ENCODE measurements around the gene TTLL10.

The TTLL10 gene

DNA sequence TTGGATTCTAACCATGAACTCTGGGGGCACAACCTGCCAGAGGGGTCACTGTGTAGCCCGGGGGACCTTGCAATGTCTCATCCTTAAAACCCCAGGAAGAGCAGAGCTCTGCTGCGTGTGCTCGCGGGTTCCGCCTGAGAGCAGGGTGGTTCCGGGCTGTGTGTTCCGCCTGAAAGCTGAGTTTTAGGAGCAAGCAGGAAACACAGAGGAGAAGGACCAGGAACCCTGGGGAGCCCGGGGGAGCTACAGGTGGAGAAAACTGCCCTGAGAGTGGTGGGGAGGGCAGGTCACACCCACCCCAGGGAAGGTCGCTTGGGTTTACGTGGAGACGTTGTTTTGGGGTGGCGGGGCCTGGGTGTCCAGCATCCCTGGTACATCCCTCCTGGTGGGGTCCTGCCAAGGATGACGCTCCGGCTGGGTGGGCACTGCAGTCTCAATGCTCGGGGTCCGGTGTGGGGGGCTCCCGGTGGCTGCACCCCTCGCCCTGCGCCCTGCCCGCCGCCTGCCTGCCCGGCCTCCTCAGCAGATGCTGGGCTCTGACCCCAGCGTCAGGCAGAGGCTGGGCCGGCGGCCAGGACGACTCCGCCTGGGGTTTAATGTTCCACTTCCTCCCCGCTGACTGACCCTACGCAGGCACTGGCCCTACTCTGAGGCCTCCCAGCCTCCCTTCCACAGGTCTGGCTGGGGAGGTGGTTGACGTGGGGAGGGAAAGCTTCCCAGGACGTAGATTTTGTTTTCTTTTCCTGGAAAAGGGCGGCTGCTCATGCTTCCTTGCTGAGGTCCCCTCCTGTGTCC is 40.5 kb upstream of the TTLL10 start:
- TF ChIP-seq TARDBP (IDR thresholded peaks at IDR 0.05) (no peak), FOXM1 (IDR thresholded peaks at IDR 0.05; ENCODE audit: borderline replicate concordance) (no peak), L3MBTL2 (conservative IDR thresholded peaks at IDR 0.05) (no peak), CTBP1 (IDR thresholded peaks at IDR 0.05; ENCODE audit: borderline replicate concordance) (no peak)
- no peak for DNase-seq (ENCODE audit: extremely low spot score)
- CTCF ChIA-PET = no interaction called here
- POLR2A ChIA-PET = no interaction called here

DNA sequence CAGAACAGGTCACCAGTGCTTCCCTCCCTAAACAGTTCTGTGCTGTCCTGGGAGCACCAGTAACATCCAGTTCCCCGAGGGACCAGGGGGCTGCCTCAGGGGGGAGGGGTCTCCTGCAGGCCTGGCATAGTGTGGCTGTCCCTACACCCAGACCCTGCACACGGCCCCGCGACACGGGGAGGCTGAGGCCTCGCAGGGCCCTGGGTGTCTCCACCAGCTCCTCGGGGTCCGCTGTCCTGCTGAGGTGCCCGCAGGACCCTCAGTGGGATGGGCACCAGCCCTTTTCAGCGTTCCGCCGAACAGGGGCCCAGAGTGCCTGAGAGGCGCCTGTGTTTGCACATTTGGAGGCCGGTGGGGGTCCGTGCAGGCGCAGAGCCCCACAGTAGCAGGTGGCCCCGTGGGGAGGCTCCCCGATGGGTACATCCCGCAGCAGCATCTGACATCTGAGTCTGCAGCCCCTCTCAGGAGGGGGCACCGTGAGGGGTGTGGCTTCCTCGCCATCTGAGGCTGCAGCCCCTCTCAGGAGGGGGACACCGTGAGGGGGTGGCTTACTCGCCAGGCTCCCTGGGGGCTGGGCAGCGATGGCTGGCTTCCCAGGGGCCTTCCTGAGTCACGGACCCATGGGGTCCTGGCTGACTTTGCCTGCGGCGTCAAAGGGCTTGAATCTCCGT is 39.2 kb upstream of the TTLL10 start:
- DNase-seq (ENCODE audit: extremely low spot score) = no peak
- TF ChIP-seq, protein P1, sequence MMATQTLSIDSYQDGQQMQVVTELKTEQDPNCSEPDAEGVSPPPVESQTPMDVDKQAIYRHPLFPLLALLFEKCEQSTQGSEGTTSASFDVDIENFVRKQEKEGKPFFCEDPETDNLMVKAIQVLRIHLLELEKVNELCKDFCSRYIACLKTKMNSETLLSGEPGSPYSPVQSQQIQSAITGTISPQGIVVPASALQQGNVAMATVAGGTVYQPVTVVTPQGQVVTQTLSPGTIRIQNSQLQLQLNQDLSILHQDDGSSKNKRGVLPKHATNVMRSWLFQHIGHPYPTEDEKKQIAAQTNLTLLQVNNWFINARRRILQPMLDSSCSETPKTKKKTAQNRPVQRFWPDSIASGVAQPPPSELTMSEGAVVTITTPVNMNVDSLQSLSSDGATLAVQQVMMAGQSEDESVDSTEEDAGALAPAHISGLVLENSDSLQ (IDR thresholded peaks at IDR 0.05) = no peak
- TF ChIP-seq FOXM1 (IDR thresholded peaks at IDR 0.05; ENCODE audit: borderline replicate concordance) (no peak), NFRKB (IDR thresholded peaks at IDR 0.05) (no peak), CTBP1 (IDR thresholded peaks at IDR 0.05; ENCODE audit: borderline replicate concordance) (no peak), ELF4 (IDR thresholded peaks at IDR 0.05) (no peak), ARNT (IDR thresholded peaks at IDR 0.05) (no peak), L3MBTL2 (conservative IDR thresholded peaks at IDR 0.05) (no peak), HDGF (IDR thresholded peaks at IDR 0.05; ENCODE audit: borderline replicate concordance) (no peak), SUZ12 (IDR thresholded peaks at IDR 0.05) (no peak), SP1 (IDR thresholded peaks at IDR 0.05) (no peak), ZNF384 (IDR thresholded peaks at IDR 0.05) (no peak), TARDBP (IDR thresholded peaks at IDR 0.05) (no peak), FOXA1 (IDR thresholded peaks at IDR 0.05) (no peak), LEF1 (IDR thresholded peaks at IDR 0.05; ENCODE audit: borderline replicate concordance) (no peak), FOXK2 (IDR thresholded peaks at IDR 0.05) (no peak), BHLHE40 (IDR thresholded peaks at IDR 0.05; ENCODE audit: borderline replicate concordance) (no peak)
- POLR2A ChIA-PET = no interaction called here
- CTCF ChIA-PET = no interaction called here

DNA sequence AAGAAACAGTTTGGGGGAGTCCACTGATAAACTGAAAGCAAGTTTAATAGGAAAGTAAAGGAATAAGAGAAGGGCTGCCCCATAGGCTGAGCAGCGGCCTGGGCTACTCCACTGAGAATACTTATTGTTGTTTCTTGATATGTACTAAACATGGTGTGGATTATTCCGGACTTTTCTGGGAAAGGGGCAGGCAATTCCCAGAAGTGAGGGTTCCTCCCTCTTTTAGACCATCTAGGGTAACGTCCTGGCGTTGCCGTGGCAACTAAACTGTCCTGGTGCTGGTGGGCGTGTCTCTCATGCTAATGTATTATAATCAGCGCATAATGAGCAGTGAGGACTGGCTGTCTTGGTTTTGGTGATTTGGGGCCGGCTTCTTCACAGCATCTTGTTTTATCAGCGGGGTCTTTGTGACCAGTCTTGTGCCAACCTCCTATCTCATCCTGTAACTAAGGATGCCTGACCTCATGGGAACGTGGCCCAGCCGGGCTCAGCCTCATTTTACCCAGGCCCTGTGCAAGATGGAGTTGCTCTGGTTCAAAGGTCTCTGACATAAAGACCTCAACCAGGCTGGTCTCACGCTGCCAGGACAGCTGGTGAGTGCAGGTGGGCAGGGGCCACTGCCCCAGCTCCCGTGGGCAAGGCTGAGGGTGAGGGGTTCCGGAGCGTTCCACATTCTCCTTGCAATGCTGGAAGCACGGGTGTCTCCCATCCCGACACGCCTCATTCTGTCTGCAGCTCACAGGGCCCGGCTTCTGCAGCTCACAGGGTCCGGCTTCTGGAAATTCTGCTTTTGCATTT is 38.1 kb upstream of the TTLL10 start:
- DNase-seq (ENCODE audit: extremely low spot score) = no peak
- CTCF ChIA-PET = interaction anchor here (0.6 kb wide), 1 partner anchor 10 kb away, joined by 3 read pairs; no protein-coding TSS in a partner anchor

DNA sequence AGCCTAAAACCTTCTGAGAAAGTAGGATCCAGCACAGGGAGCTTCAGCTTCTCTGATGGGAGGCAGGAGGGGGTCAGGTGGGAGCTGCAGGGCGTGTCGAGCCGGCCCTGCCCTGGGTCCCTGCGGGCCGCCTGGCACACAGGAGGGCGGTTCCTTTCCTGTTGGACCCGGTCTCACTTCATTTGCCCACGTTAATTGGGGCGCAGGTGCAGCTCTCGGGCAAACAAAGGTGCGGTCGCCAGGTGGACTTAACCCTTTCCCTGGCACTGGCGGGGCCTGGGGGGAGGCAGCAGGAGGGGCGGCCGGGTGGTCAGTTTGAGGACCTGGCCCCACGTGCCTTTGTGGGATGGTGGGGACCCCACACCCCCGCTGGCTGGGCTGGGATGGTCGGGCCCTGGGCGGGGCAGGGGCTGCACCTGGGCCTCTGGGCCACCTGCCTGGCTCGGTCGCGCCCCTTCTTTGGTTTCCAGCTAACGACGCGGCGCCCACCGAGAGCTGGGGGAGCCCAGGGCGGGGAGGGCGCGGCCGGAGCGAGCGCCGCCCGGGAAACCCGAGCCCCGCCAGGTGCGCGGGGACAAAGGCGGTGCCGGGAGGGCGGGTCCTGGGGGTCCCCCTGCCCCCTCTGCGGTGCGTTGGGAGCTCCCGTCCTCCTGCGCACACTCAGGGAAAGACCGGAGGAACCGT is 37.0 kb upstream of the TTLL10 start:
- no peak for DNase-seq (ENCODE audit: extremely low spot score)
- ChIA-PET POLR2A (no interaction called here), CTCF (interaction anchor here (0.6 kb wide), 1 partner anchor 9 kb away, joined by 3 read pairs; no protein-coding TSS in a partner anchor)
- TF ChIP-seq BHLHE40 (IDR thresholded peaks at IDR 0.05; ENCODE audit: borderline replicate concordance) (no peak), SP1 (IDR thresholded peaks at IDR 0.05) (no peak), CTBP1 (IDR thresholded peaks at IDR 0.05; ENCODE audit: borderline replicate concordance) (no peak), TARDBP (IDR thresholded peaks at IDR 0.05) (no peak), ZNF384 (IDR thresholded peaks at IDR 0.05) (no peak), FOXM1 (IDR thresholded peaks at IDR 0.05; ENCODE audit: borderline replicate concordance) (no peak), HDGF (IDR thresholded peaks at IDR 0.05; ENCODE audit: borderline replicate concordance) (no peak), FOXK2 (IDR thresholded peaks at IDR 0.05) (no peak), NFRKB (IDR thresholded peaks at IDR 0.05) (no peak)
- TF ChIP-seq, protein P1 (IDR thresholded peaks at IDR 0.05) = no peak

More for the DNA sequence above, 38.1 kb upstream of the TTLL10 start:
- POLR2A ChIA-PET = no interaction called here
- TF ChIP-seq TARDBP (IDR thresholded peaks at IDR 0.05) (no peak), CTBP1 (IDR thresholded peaks at IDR 0.05; ENCODE audit: borderline replicate concordance) (no peak), HDGF (IDR thresholded peaks at IDR 0.05; ENCODE audit: borderline replicate concordance) (no peak), SP1 (IDR thresholded peaks at IDR 0.05) (no peak), SUZ12 (IDR thresholded peaks at IDR 0.05) (no peak), ARNT (IDR thresholded peaks at IDR 0.05) (no peak), NFRKB (IDR thresholded peaks at IDR 0.05) (no peak), ELF4 (IDR thresholded peaks at IDR 0.05) (no peak), LEF1 (IDR thresholded peaks at IDR 0.05; ENCODE audit: borderline replicate concordance) (no peak), FOXA1 (IDR thresholded peaks at IDR 0.05) (no peak), L3MBTL2 (conservative IDR thresholded peaks at IDR 0.05) (no peak), FOXK2 (IDR thresholded peaks at IDR 0.05) (no peak), BHLHE40 (IDR thresholded peaks at IDR 0.05; ENCODE audit: borderline replicate concordance) (no peak), ZNF384 (IDR thresholded peaks at IDR 0.05) (no peak), FOXM1 (IDR thresholded peaks at IDR 0.05; ENCODE audit: borderline replicate concordance) (no peak)
- TF ChIP-seq, protein P1 (IDR thresholded peaks at IDR 0.05) = no peak

Data from HEK293T (cell line).